Measurements from ENCODE around the gene KDM1B. TPM values are rescaled to one million over a fixed set of nuclear protein-coding genes. Genes with fewer than 3 reads are reported as not detected.
A peak's percentile ranks its signal among the peaks of the same experiment; 100 is the strongest.

Gene KDM1B
- total and polyA plus RNA-seq, 9 of the 15 experiments (the other 6 are each of a cell fraction or from before 2014, with no cell fraction given), result 1.4 to 58.9 (median 36.3) TPM

DNA sequence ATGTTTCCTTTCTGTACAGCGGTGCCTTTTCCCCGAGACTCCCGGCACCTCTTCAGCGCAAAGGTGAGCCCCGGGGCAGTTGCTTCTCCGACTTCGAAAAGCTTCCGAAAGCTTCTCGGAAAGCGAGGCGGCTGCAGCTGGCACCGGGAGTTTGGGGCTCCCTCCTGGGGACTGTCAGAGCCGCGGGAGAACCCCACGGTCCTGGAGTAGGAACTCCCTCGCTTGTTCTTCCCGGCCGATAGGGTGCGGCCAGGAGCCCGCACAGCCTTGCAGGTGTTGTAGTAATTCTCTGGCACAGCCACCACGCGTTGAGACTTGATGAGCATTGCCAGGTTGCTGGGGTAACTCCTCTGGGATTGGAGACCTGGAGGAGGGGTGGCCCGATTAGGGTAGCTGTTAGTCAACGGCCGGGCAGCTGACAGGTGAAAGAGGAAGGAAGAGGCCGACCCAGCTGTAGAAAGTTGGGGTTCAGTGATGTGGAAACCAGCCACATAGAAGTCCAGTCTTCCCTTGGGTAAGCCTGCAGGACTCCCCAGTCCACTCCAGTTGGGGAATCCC lies 721 bp downstream of the KDM1B start (continued):
- TF ChIP-seq MTA3 (IDR thresholded peaks at IDR 0.05; ENCODE audit: borderline replicate concordance) (no peak), NFYB (IDR thresholded peaks at IDR 0.05; ENCODE audit: extremely low read depth, insufficient read length) (no peak), MEF2D (tag; conservative IDR thresholded peaks at IDR 0.05; ENCODE audit: low read depth) (no peak), ZNF79 (CRISPR knock-in tag; IDR thresholded peaks at IDR 0.05; ENCODE audit: low read depth) (no peak), TBP (optimal IDR thresholded peaks at IDR 0.05; ENCODE audit: low read depth, low read length) (no peak), MNT (conservative IDR thresholded peaks at IDR 0.05) (peak; percentile 21 to 45; a peak in 2 of 4 replicates), PHF21A (IDR thresholded peaks at IDR 0.05; ENCODE audit: borderline replicate concordance, low read depth) (no peak), TEAD4 (IDR thresholded peaks at IDR 0.05; ENCODE audit: low read length) (no peak), TEAD4 (CRISPR knock-in tag; IDR thresholded peaks at IDR 0.05; ENCODE audit: borderline replicate concordance) (no peak), SREBF1 (IDR thresholded peaks at IDR 0.05; ENCODE audit: borderline replicate concordance, low read depth, low read length) (no peak), EP400 (IDR thresholded peaks at IDR 0.05) (peak; percentile 53; the same call in 1 of the 2 replicates)
- TF ChIP-seq, protein P1, sequence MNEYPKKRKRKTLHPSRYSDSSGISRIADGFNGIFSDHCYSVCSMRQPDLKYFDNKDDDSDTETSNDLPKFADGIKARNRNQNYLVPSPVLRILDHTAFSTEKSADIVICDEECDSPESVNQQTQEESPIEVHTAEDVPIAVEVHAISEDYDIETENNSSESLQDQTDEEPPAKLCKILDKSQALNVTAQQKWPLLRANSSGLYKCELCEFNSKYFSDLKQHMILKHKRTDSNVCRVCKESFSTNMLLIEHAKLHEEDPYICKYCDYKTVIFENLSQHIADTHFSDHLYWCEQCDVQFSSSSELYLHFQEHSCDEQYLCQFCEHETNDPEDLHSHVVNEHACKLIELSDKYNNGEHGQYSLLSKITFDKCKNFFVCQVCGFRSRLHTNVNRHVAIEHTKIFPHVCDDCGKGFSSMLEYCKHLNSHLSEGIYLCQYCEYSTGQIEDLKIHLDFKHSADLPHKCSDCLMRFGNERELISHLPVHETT (CRISPR knock-in tag; conservative IDR thresholded peaks at IDR 0.05 in 1 of 2, IDR thresholded peaks at IDR 0.05 in 1 of 2), result no peak
- TF ChIP-seq, protein P2, sequence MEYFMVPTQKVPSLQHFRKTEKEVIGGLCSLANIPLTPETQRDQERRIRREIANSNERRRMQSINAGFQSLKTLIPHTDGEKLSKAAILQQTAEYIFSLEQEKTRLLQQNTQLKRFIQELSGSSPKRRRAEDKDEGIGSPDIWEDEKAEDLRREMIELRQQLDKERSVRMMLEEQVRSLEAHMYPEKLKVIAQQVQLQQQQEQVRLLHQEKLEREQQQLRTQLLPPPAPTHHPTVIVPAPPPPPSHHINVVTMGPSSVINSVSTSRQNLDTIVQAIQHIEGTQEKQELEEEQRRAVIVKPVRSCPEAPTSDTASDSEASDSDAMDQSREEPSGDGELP (CRISPR knock-in tag; IDR thresholded peaks at IDR 0.05; ENCODE audit: borderline replicate concordance), result peak; percentile 82
- TF ChIP-seq, protein P3, sequence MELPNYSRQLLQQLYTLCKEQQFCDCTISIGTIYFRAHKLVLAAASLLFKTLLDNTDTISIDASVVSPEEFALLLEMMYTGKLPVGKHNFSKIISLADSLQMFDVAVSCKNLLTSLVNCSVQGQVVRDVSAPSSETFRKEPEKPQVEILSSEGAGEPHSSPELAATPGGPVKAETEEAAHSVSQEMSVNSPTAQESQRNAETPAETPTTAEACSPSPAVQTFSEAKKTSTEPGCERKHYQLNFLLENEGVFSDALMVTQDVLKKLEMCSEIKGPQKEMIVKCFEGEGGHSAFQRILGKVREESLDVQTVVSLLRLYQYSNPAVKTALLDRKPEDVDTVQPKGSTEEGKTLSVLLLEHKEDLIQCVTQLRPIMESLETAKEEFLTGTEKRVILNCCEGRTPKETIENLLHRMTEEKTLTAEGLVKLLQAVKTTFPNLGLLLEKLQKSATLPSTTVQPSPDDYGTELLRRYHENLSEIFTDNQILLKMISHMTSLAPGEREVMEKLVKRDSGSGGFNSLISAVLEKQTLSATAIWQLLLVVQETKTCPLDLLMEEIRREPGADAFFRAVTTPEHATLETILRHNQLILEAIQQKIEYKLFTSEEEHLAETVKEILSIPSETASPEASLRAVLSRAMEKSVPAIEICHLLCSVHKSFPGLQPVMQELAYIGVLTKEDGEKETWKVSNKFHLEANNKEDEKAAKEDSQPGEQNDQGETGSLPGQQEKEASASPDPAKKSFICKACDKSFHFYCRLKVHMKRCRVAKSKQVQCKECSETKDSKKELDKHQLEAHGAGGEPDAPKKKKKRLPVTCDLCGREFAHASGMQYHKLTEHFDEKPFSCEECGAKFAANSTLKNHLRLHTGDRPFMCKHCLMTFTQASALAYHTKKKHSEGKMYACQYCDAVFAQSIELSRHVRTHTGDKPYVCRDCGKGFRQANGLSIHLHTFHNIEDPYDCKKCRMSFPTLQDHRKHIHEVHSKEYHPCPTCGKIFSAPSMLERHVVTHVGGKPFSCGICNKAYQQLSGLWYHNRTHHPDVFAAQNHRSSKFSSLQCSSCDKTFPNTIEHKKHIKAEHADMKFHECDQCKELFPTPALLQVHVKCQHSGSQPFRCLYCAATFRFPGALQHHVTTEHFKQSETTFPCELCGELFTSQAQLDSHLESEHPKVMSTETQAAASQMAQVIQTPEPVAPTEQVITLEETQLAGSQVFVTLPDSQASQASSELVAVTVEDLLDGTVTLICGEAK (IDR thresholded peaks at IDR 0.05), result peak; percentile 30; the same call in 1 of the 2 replicates
- TF ChIP-seq, protein P3 (CRISPR knock-in tag; IDR thresholded peaks at IDR 0.05), result no peak

All from K562 (cell line).